GM08714 (cell line): ENCODE results near the gene SH3BP1.
"Not testable (repeated sequence)": the region's sequence is repeated elsewhere in the genome, so short reads cannot be mapped to it uniquely, and the experiment has no call there.

Experiments
- H3K4me3 ChIP-seq: fragments of 200-500 bp; sonication (Bioruptor generic); 2 replicates; pipeline ENCODE4 v1.5.1; 2014; ENCODE audit warnings: mild to moderate bottlenecking, low read length, inconsistent platforms
- ZNF274 ChIP-seq: IDR thresholded peaks from 2 replicates; pipeline ENCODE4 v1.6.1; 2012; ENCODE audit warnings: mild to moderate bottlenecking, low read depth, low read length

The SH3BP1 gene

GRCh38 chr22:37650463-37651136 lies 11.1 kb downstream of the SH3BP1 start:
- TF ChIP-seq ZNF274, result no peak
- no peak overlapping the region for H3K4me3 ChIP-seq

- no peak for TF ChIP-seq ZNF274
- no peak overlapping the region for H3K4me3 ChIP-seq
Measured at GRCh38 chr22:37654563-37655251, 15.2 kb downstream of the SH3BP1 start.

- no peak for TF ChIP-seq ZNF274
- no peak overlapping the region for H3K4me3 ChIP-seq
Measured at GRCh38 chr22:37655252-37655563, 15.7 kb downstream of the SH3BP1 start.

GRCh38 chr22:37656583-37656982 lies 17.1 kb downstream of the SH3BP1 start:
- not testable (repeated sequence) for H3K4me3 ChIP-seq

- TF ChIP-seq ZNF274, result no peak
- peak overlapping the region; percentile 59; the same call in 1 of the 2 replicates for H3K4me3 ChIP-seq
Measured at GRCh38 chr22:37657590-37658132, 18.2 kb downstream of the SH3BP1 start.

- H3K4me3 ChIP-seq, result peak within 1 kb of the TSS; percentile 83
- no peak for TF ChIP-seq ZNF274
Measured at GRCh38 chr22:37658133-37659065, 18.9 kb downstream of the SH3BP1 start, which contains the start of gene PDXP. TSS of gene PDXP (plus strand) at chr22:37658723. CDS start at chr22:37658783, 60 bp downstream.

GRCh38 chr22:37659066-37659896 lies 19.8 kb downstream of the SH3BP1 start:
- no peak for TF ChIP-seq ZNF274
- peak overlapping the region; percentile 83 for H3K4me3 ChIP-seq

GRCh38 chr22:37659897-37660708 lies 20.6 kb downstream of the SH3BP1 start:
- no peak for TF ChIP-seq ZNF274
- H3K4me3 ChIP-seq, result peak overlapping the region; percentile 83

- TF ChIP-seq ZNF274, result no peak
- H3K4me3 ChIP-seq, result peak overlapping the region; percentile 83; the same call in 1 of the 2 replicates
Measured at GRCh38 chr22:37660709-37661045, 21.2 kb downstream of the SH3BP1 start.

GRCh38 chr22:37661160-37661924 lies 21.9 kb downstream of the SH3BP1 start:
- peak overlapping the region; percentile 5; the same call in 1 of the 2 replicates for H3K4me3 ChIP-seq
- no peak for TF ChIP-seq ZNF274

GRCh38 chr22:37662039-37662438 lies 22.6 kb downstream of the SH3BP1 start:
- no peak overlapping the region for H3K4me3 ChIP-seq
- no peak for TF ChIP-seq ZNF274

GRCh38 chr22:37663521-37664140 lies 24.2 kb downstream of the SH3BP1 start:
- TF ChIP-seq ZNF274, result no peak
- H3K4me3 ChIP-seq, result no peak overlapping the region
